NCI-H187 (cell line): ENCODE measurements around the gene VRTN.
"Not testable (repeated sequence)": the region's sequence is repeated elsewhere in the genome, so short reads cannot be mapped to it uniquely, and the experiment has no call there.

Experiments
- DNase-seq, 2 experiments: peaks; one replicate each; lab custom pipeline; 2025; lab: John Stamatoyannopoulos, UW

The VRTN gene, protein sequence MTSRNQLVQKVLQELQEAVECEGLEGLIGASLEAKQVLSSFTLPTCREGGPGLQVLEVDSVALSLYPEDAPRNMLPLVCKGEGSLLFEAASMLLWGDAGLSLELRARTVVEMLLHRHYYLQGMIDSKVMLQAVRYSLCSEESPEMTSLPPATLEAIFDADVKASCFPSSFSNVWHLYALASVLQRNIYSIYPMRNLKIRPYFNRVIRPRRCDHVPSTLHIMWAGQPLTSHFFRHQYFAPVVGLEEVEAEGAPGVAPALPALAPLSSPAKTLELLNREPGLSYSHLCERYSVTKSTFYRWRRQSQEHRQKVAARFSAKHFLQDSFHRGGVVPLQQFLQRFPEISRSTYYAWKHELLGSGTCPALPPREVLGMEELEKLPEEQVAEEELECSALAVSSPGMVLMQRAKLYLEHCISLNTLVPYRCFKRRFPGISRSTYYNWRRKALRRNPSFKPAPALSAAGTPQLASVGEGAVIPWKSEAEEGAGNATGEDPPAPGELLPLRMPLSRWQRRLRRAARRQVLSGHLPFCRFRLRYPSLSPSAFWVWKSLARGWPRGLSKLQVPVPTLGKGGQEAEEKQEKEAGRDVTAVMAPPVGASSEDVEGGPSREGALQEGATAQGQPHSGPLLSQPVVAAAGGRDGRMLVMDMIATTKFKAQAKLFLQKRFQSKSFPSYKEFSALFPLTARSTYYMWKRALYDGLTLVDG

DNA sequence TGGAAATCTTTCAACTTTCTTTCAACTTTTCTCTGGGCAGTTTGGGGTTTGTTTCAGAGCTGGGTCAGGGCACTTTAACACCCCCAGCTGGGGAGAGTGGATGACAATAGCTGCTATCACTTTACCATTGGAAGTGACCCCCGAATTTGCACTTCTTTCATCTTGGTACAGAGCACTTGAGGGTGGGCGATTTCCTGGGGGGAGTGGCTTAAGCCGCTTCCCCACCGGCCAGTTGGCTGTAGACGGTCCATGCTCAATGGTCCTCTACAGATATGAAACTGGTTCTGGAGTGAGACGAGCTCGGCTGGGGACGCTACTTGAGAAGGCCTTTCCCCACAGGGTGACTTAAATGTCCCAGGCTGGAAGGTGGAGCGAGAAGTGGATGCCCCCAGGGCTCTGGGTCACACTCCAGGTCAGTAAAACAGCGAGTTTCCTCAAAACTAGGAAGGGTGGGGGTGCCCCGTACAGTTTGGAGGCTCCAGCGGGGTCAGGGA, at the start of gene VRTN:
VRTN (plus strand) TSS at position 231 of the 494 bp plus-strand sequence. CDS start 8,313 bp downstream, outside the sequence.
- DNase-seq, result no peak

DNA sequence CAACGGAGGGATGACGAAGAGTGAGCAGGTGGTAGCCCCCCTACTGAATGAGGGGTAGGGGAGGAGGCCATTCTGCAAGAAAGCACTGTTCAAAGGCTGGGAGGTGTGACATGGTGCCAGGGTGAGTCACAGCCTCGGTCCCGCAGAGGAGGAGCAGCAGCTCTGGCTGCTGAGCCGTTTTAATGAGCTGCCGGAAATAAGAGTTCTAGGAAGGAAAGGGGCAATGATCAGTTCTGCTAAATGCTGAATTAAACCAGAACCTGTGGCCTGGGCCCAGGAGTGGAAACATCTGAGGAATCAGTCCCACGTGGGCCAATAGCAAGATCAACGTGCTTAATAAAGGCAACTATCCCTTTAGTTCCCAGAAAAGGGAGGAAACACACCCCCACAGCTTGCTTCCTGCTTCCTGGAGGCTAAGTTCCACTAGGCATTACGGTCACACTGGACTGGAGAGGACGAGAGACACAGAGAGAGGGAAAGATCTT, 49.2 kb upstream of the VRTN start:
- DNase-seq, result no peak

DNA sequence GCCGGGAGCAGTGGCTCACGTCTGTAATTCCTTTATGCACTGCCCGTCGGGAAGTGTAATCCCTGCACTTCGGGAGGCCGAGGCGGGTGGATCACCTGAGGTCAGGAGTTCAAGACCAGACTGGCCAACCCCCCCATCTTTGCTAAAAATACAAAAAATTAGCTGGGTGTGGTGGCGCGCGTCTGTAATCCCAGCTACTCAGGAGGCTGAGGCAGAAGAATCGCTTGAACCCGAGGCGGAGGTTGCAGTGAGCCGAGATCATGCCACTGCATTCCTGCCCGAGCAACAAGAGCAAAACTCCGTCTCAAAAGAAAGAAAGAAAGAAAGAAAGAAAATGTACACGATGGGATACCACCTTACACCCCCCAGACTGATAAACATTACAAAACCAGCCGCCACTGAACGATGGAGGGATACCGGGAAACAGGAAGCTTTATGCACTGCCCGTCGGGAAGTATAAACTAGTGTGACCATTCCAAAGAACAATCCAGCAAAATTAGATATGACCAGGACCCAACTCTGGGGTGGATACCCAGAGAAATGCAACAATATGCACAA, 46.6 kb upstream of the VRTN start:
- no peak for DNase-seq

DNA sequence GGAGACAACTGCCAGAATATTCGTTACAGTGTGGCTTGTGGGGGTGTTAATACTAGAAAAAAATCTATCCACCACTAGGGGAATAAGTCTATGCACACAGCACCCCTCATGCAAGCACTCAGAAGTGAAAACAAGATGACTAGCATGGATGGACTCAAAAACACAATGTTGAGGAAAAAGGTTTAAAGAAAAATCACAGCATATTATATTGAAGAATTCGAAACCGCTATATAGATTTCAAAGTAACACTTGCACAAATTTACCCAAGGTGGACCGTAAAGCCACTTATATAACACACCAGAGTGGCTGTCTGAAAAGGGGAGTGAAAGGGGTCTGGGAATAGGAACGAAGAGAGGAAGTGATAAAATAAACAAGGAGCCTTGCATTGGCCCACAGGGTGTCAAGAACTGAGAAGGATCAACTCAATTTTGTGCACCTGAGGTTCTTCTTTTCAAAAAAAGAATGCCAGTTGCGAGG, 46.1 kb upstream of the VRTN start:
- DNase-seq, result peak in 1 of 2 experiments; percentile 53

DNA sequence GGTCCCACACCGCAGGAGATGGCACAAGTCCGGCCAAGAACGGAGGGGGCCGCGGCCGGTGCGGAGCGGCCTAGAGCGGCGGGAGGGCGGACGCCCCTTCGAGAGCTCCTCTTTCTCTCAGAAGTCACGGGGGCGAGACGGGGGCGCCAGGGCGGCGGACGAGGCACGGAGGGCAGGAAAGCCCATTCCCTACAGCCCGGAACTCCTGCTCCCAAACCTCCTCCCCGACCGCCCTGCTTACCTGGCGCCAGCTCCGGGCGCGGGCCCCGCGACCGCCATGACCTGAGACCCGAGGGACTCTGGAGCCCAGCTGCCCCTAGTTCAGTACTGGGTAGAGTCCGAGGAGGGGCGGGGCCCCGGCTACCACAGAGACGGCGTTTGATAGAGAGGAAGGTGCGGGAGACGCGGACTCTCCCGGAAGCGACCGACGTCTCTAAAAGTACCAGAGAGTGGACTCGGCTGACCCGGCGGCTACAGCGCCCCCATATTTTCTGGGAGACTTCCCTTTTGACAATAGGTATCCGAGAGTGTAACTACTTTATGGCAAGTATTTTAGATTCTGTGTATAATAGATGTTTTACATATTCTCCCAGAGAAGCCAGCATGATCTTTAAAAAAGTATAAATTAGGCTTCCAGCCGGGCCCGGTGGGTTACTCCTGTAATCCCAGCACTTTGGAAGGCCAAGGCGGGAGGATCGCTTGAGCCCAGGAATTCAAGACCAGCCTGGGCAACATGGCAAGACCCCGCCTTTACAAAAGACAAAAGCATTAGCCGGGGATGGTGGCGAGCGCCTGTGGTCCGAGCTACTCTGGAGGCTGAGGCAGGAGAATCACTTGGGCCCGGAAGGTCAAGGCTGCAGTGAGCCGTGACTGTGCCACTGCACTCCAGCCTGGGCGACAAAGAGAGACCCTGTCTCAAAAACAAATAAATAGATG, 45.4 kb upstream of the VRTN start, which contains the start of gene ABCD4:
ABCD4 (minus strand) TSS at position 301 of the 936 bp plus-strand sequence; CDS start at position 279, 22 bp downstream.
- peak; percentile 85 to 94 for DNase-seq

DNA sequence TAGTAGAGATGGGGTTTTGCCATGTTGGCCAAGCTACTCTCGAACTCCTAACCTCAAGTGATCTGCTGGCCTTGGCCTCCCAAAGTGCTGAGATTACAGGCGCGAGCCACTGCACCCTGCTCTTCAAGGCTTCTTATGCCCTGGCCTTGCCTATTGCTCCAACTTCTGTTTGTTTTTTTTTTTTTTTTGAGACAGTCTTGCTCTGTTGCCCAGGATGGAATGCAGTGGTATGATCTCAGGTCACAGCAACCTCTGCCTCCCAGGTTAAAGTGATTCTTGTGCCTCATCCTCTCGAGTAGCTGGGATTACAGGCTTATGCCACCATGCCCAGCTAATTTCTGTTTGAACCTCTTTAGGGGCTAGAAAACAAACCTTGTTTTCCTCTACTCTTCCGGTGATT, 39.6 kb upstream of the VRTN start:
- no peak for DNase-seq

DNA sequence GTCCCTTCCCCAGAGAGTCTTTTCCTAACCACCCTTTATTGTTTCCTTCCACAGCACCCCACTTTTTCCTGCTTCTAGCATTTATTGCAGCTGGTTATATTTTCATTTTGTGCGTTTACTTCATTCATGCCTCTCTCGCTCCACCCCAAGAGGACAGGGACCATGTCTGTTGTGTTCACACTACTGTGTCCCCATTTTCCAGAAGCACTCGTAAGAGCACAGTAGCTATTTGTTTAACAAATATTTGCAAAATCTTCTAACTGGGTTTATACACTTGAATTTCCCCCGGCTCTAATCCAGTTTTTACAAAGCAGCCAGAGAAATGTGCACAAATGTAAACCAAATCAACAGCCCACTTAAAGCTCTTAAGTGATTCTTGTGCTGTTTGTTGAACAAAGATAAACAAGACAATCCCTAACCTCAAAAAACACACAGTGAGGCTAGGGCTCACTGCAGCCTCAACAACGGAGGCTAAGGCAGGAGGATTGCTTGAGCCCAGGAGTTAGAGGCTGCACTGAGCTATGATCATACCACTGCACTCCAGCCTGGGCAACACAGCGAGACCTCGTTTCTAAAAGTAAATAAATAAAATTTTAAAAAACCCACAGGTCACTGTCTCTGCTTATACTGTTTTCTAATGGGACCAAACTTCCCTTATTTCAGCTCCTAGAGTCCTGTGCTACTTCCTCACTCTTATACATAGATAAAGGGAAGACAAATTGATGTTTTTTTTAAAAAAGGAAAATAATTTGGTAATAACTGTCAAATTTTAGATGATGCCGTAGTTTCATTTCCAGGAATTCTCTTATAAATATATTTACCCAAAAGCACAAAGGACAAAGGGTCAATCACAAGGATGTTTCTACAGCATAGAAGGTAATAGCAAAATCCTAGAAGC, 38.9 kb upstream of the VRTN start:
- DNase-seq, result no peak

DNA sequence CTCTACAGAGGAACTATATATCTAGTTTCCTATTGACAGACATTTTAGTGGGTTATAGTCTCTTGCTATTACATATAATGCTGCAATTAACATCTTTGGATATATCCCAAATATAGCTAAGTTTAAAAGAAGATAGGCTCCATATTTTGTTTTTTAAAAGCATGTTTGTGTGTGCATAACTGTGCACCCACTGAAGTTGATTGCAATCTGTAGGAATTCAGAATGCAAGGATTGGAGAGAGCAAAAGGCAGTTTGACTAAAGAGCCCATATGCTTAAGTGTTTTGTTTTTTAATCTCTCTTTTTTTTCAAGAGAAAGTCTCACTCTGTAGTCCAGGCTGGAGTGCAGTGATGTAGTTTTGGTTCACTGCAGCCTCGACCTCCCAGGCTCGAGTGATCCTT, 36.1 kb upstream of the VRTN start:
- no peak for DNase-seq

DNA sequence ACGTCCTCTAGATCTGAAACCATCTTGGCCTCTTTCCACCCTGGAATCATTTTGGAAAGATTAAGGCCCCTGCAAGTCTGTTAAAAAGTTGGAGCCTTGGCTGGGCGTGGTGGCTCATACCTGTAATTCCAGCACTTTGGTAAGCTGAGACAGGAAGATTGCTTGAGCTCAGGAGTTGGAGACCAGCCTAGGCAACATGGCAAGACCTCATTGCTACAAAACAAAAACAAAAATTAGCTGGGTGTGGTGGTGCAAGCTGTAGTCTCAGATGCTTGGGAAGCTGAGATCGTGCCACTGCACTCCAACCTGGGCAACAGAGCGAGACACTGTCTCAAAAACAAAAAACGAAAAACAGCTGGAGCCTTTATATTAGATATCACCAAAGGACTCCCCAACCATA, 34.7 kb upstream of the VRTN start:
- no peak for DNase-seq

DNA sequence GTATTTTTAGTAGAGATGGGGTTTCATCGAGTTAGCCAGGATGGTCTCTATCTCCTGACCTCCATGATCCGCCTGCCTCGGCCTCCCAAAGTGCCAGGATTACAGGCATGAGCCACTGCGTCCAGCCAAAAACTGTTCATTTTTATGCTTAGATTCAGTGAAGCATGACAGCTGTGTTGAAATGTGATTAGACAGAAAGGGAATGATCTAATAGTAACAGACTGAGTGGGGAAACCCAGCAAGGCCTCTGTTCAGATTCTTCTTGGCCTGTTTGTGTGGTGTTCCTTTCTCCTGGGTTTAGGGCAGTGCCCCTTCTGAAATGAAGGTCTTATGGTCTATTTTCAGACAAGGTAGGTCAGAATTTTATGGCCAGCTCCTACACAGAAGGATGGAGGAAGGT, 33.7 kb upstream of the VRTN start:
- no peak for DNase-seq

DNA sequence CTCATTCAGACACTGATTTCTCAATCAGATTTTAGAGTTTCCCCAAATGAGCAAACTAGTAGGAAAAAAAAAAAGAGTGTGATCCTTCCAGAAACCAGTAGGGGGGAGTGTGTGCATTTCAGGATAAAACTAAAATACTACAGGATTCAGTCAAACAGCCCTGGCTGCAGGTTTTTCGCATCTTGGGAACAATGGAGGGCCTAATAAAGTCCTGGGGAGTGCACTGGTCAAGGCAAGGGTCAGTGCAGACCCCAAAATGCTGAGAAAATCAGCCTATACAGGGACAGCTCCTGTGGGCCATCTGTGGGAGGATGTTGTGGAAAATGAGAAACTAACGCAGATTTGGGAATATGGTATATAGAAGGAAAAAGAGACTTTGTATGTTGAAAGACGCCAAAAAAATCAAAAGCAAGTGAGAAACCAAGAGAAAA, 23.3 kb upstream of the VRTN start:
- DNase-seq, result no peak

DNA sequence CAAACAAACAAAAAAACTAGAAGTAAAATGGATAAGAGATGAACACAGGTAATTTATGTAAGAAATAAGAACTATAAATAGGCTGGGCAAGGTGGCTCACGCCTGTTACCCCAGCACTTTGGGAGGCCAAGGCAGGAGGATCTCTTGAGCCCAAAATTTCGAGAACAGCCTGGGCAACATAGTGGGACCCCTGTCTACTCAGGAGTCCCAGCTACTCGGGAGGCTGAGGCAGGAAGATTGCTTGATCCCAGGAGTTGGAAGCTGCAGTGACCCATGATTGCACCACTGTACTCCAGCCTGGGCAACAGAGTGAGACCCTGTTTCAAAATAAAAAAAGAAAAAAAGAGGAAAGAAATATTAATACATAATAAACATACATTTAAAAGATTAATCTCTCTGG, 22.8 kb upstream of the VRTN start:
- no peak for DNase-seq

DNA sequence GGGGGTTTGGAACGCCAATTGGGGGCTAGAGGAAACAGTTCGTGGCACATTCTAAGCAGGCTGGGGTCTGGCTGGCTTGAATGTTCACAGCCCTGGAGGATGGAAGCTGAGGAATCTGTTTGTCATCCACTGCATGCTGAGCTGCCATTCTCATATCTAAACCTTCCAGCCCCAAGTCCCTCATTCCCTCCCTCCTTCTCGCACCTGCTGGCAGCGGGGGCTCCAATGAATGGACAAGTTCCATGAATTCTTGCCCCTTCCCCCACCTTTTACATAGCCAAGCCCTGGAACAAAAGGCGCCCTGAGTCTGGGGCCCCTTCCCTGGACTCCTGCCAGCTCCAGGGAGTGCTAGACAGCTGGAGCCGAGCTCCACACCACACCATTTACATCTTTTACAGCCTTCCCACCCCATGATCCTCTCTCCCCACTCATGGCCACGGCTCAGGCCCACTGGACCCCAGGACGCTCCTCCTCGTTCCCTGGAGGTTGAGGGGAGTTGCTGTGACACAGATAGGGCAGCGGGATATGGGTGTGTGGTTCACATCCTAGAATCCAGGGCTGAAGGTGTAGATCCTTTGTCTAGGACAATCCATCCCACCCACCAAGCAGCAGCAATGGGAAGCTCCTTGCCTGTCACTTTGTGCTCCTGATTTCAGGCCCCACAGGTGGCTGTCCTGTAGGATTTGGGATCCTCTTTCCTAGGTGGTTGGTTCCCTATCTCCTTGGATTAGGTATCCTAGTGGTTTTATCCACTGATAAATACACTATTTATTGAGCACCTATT, 21.7 kb upstream of the VRTN start:
- DNase-seq, result no peak

DNA sequence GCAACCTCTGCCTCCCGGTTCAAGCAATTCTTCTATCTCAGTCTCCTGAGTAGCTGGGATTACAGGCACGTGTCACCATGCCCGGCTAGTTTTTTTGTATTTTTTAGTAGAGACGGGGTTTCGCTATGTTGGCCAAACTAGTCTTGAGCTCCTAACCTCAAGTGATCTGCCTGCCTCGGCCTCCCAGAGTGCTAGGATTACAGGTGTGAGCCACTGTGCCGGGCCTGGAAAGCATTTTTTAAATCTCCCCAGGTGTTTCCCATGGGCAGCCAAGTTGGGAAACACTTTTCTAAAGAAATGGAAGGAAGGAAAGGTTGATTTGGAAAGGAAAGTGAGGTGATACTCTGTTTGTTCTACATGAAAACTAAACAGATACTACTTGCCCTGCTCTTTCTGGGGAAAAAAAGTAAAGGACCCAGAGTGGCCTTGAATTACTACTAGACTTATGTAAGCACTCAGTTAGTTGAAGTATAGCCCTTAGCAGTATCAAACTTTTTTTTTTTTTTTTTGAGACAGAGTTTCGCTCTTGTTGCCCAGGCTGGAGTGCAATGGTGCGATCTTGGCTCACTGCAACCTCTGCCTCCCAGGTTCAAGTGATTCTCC, 18.2 kb upstream of the VRTN start:
- not testable (repeated sequence) for DNase-seq

DNA sequence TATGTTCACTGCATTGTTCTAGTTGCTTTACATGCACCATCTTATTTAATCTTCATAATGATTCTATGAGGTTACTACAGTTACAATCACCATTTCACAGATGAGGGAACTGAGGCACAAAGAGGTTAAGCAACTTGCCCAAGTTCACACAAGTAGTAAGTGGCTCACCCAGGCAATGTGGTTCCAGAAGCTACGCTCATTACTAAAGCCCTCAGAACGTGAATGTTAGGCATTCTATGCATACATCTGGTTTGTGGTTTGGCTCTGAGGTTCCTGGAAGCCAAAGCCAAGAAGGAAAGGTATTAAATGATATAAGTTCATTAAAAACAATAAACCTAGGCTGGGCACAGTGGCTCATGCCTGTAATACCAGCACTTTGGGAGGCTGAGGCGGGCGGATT, 14.4 kb upstream of the VRTN start:
- no peak for DNase-seq

DNA sequence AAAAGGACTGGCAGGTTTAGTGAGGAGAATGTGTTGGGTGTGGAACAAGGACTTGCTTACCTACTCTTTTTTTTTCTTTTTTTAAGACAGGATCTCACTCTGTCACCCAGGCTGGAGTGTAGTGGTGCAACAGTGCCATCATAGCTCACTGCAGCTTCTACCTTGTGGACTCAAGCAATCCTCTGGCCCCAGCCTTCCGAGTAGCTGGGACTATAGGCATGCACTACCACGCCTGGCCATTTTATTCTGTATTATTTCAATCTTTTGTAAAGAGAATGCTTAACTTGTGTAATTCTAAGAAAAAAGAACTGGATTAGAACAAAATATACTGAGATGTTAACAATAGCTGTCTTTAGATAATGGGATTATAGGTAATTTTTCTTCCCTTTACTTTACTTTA, 1.9 kb upstream of the VRTN start:
- DNase-seq, result no peak

DNA sequence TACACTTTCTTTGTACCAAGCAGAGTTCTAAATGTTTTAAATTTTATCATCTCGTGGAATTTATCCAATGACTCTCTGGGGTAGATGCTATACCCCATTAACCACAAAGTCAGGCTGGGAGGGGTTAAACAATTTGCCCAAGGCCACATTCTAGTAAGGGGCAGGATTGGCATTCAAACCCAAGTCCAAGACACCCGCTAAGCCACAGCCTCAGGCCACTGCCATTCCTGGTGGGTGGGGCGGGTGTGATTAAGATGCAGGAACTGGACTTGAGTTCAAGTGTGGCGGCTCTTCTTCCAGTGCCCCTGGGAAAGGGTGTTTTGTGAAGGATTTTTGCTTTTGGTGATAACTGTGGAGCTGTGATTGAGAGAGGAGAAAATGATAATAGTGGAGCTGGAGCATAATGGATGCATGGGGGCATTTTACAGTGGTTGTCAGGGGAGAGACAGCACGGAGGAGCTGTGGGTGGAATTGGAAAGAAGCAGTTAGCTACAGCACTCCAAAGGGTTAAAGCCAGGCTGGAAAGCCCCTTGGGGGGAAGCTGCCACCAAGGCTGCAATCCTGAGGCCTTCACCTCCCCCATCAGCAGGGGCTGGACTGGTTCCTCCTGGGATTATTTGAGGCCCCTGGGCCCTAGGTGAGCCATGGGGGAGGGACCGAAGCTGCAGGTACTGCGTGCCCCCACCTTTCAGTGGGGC, 1.0 kb upstream of the VRTN start:
- DNase-seq, result no peak

DNA sequence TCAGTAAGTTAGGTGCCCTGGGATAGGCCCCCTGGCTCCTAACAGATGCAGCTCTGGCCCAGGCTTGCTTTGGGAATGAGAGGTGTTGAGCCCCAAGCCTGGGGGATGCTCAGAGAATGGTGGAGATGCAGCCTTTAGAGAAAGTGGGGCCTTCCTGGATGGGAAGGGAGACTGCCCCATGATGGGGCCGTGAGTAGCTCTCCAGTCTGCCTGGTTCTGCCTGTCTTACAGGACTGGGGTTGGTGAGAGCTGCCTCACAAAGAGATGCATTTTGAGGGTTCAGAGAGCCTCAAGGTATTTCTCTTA, 523 bp upstream of the VRTN start:
- no peak for DNase-seq
